Breast epithelium (tissue), 4 donors: ENCODE measurements around the gene PDIA6. TPM values are rescaled to one million over a fixed set of nuclear protein-coding genes. Genes with fewer than 3 reads are reported as not detected.

Experiments used
- DNase-seq, 2 donors: peaks; one replicate each; pipeline ENCODE4 v3.0.0-alpha.2; 2019; ENCODE audit warnings: low spot score in 2 of 2
- H3K27ac ChIP-seq, 2 donors: fragments of 200-600 bp; sonication (generic) in 1 of 2; one replicate each; pipeline ENCODE4 v1.5.1; 2016 to 2019; ENCODE audit warnings: mild to moderate bottlenecking in 1 of 2
- H3K27me3 ChIP-seq, 2 donors: fragments of 200-600 bp; sonication (generic) in 1 of 2; one replicate each; pipeline versions ENCODE4 v1.5.1 to v1.6.0; 2017 to 2019; ENCODE audit warnings: control low read depth in 1 of 2, mild to moderate bottlenecking in 1 of 2
- H3K36me3 ChIP-seq: fragments of 200-600 bp; one replicate; pipeline ENCODE4 v1.5.1; 2019
- H3K4me1 ChIP-seq, 2 donors: fragments of 200-600 bp; sonication (generic); one replicate each; pipeline ENCODE4 v1.5.1; 2016 to 2019; ENCODE audit warnings: control low read depth in 1 of 2
- H3K4me3 ChIP-seq, 3 donors: fragments of 200-600 bp; sonication (generic); 1 replicate in 2 of 3; 2 replicates in 1 of 3; pipeline ENCODE4 v1.5.1; 2016 to 2019; ENCODE audit warnings: mild to moderate bottlenecking in 3 of 3, moderate library complexity in 2 of 3
- H3K9me3 ChIP-seq, 2 donors: fragments of 200-600 bp; sonication (generic) in 1 of 2; one replicate each; pipeline ENCODE4 v1.5.1; 2016 to 2019; ENCODE audit warnings: control low read depth in 1 of 2
- POLR2A ChIP-seq: fragments of 450-650 bp; IDR thresholded peaks from one replicate; pipeline ENCODE4 v1.6.1; 2016; ENCODE audit warnings: antibody characterized with exemption, mild to moderate bottlenecking, moderate library complexity
- POLR2AphosphoS5 ChIP-seq, 3 donors: sonication (generic); formaldehyde crosslinking; IDR thresholded peaks; one replicate each; pipeline ENCODE4 v1.6.1; 2017; ENCODE audit warnings: antibody characterized with exemption in 3 of 3
- intact Hi-C: fragments of 100-400 bp; cut with DNase I; formaldehyde crosslinking; loops from one replicate; pipeline ENCODE4 v1.15.1; 2023; ENCODE audit warnings: low total_unique reads
- total RNA-seq, 3 donors: library from RNA; depleted of rRNA; stranded (reverse); fragments of >200 nt; gene quantifications; one replicate each; pipeline ENCODE4 v1.1.0, GENCODE V29; 2016
- TF ChIP-seq, protein P1 (sequence below), 3 donors: fragments of 450-650 bp; IDR thresholded peaks; one replicate each; pipeline ENCODE4 v1.5.1; 2016 to 2017; ENCODE audit warnings: antibody characterized with exemption in 3 of 3, mild to moderate bottlenecking in 3 of 3, moderate library complexity in 3 of 3

PDIA6 gene
- total RNA-seq, 3 donors from 2014 or later: 84.7 to 118 (median 108) TPM

DNA sequence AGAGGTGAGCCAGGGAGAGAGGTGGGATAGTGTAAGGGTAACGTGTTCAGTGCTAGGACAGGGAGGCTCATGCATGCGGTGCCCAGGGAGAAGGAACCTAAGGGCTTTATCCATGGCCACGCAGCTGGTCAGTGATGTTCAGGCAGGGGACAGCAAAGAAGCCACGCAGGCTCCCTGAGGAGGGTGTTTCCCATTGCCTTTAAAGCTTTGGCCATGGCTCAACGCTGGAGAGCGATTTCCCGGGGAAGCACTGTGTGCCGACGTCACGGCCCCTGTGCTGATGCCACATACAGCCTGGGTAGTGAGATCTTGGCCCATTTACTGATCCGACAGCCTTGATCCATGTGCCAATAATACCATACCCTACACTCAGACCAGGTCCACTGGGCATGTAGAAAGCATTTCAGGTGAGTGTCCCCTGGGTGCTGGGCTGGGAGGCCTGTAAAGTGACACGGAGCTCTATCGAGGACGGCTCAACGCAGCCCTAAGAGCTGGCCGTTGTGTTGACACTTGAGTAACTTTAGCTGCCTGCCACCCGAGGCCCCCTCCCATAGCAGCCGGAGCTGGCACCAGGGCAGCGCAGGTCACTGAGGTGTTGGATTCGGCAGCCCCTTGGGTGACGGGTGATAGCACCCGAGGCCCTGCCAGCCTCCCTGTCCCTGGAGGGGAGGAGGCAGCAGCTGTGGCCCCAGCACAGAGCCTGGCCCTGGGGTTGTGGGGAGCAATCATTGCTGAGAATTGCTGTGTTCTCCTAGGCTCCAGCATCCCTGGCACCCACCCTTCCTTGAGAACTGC lies 41.4 kb downstream of the PDIA6 start:
- intact Hi-C loops: no loop called here

DNA sequence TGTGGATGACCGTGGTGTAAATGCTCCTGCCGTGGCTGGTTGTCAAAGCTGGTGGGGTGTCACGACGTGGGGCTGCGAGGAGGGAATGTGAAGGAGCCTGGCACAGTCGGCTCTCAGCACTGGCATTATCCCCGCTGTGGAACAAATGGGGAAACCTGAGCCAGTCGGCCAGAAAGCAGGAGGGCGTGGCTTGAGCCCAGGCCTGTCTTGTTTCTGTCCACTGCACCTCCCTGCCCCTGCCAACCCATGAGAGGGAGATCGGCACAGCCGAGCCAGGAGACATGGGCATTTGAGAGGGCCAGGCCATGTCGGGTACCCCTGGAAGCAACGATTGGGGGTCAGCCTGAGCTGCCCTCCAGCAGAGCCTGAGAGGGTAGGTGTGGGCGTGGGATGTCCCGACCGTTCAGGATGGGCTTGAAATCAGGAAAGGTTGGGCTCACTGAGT lies 44.5 kb downstream of the PDIA6 start:
- no peak overlapping the region for H3K27ac ChIP-seq
- intact Hi-C loops: no loop called here
- no peak overlapping the region for H3K4me3 ChIP-seq
- no peaks in the 10 kb centered on the region for H3K4me1 ChIP-seq
- no peak for DNase-seq
- no peaks in the 10 kb centered on the region for H3K9me3 ChIP-seq
- no peaks in the 10 kb centered on the region for H3K27me3 ChIP-seq
- TF ChIP-seq POLR2AphosphoS5 (IDR thresholded peaks at IDR 0.05) (no peak), POLR2A (no peak)
- TF ChIP-seq, protein P1, sequence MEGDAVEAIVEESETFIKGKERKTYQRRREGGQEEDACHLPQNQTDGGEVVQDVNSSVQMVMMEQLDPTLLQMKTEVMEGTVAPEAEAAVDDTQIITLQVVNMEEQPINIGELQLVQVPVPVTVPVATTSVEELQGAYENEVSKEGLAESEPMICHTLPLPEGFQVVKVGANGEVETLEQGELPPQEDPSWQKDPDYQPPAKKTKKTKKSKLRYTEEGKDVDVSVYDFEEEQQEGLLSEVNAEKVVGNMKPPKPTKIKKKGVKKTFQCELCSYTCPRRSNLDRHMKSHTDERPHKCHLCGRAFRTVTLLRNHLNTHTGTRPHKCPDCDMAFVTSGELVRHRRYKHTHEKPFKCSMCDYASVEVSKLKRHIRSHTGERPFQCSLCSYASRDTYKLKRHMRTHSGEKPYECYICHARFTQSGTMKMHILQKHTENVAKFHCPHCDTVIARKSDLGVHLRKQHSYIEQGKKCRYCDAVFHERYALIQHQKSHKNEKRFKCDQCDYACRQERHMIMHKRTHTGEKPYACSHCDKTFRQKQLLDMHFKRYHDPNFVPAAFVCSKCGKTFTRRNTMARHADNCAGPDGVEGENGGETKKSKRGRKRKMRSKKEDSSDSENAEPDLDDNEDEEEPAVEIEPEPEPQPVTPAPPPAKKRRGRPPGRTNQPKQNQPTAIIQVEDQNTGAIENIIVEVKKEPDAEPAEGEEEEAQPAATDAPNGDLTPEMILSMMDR (IDR thresholded peaks at IDR 0.05): no peak
- no peaks in the 10 kb centered on the region for H3K36me3 ChIP-seq

More for the DNA sequence above, 41.4 kb downstream of the PDIA6 start:
- no peaks in the 10 kb centered on the region for H3K36me3 ChIP-seq
- no peak for TF ChIP-seq POLR2AphosphoS5 (IDR thresholded peaks at IDR 0.05)
- TF ChIP-seq, protein P1 (IDR thresholded peaks at IDR 0.05): no peak
- TF ChIP-seq POLR2A: no peak
- DNase-seq: no peak
- no peaks in the 10 kb centered on the region for H3K4me1 ChIP-seq
- H3K4me3 ChIP-seq: no peak overlapping the region
- H3K27ac ChIP-seq: no peak overlapping the region
- no peaks in the 10 kb centered on the region for H3K27me3 ChIP-seq
- no peaks in the 10 kb centered on the region for H3K9me3 ChIP-seq

DNA sequence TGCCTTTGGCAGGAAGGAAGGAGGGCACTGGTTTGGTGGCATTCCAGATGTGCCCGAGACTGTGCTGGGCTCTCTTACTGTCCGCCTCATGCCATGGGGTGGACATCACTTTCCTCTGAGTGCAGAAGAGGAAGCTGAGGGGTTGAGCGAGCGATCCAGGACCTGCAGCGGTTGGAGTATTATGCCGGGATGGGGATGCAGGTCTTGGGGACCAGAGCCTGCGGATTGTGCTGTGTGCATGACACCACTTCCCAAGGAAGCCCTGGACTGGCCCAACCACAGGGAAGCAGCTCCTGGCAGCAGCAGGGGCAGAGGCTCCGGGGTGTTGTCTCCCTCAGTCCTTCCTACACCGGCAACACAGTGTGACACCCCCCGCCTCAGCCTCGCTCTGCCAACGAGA lies 46.7 kb downstream of the PDIA6 start:
- H3K4me3 ChIP-seq: no peak overlapping the region
- no peaks in the 10 kb centered on the region for H3K36me3 ChIP-seq
- H3K9me3 ChIP-seq: no peaks in the 10 kb centered on the region
- no peak for DNase-seq
- intact Hi-C loops: no loop called here
- no peak for TF ChIP-seq POLR2A
- TF ChIP-seq, protein P1 (IDR thresholded peaks at IDR 0.05): no peak
- TF ChIP-seq POLR2AphosphoS5 (IDR thresholded peaks at IDR 0.05): no peak
- H3K4me1 ChIP-seq: no peaks in the 10 kb centered on the region
- no peaks in the 10 kb centered on the region for H3K27me3 ChIP-seq
- no peak overlapping the region for H3K27ac ChIP-seq

DNA sequence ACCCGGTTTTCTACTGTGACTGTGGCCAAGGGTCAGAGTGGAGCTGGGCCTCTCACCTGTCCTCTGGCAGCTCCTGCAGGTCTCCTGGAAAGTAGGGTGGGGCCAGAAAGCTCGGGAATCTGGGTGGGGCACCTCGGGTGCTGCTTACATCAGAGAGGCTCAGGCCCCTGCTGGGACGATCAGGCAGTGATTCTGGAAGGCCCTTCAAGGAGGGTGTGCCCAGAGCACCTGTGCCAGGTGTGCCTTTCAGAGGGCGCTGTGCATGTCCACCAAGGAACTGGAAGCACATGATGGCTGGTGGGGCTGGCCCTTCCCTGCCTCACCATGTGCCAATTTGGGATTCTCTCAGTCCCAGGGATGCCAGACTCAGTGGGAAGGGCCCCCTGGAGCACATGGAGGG lies 47.1 kb downstream of the PDIA6 start:
- no peaks in the 10 kb centered on the region for H3K9me3 ChIP-seq
- no peak overlapping the region for H3K4me3 ChIP-seq
- intact Hi-C loops: no loop called here
- no peak overlapping the region for H3K27ac ChIP-seq
- no peak for TF ChIP-seq POLR2A
- TF ChIP-seq POLR2AphosphoS5 (IDR thresholded peaks at IDR 0.05): no peak
- TF ChIP-seq, protein P1 (IDR thresholded peaks at IDR 0.05): no peak
- no peak for DNase-seq
- no peaks in the 10 kb centered on the region for H3K4me1 ChIP-seq
- H3K27me3 ChIP-seq: no peaks in the 10 kb centered on the region
- no peaks in the 10 kb centered on the region for H3K36me3 ChIP-seq

DNA sequence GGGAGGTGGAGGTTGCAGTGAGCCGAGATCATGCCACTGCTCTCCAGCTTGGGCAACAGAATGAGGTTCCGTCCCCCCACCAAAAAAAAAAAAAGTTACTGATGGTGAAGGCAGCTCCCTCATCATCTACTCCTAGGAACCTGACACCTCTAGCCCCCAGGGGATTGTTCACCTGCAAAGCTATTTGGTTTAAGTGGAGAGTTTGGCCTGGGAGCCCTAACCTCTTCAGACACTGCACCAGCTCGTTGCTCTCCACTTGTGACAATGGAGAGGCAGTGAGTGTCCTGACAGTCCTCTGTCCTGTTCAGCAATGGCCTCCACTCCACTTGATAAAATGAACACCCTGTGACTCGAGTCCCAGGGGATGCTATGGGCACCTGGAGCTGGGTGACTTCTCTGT lies 47.7 kb downstream of the PDIA6 start:
- H3K27ac ChIP-seq: no peak overlapping the region
- no peaks in the 10 kb centered on the region for H3K36me3 ChIP-seq
- H3K27me3 ChIP-seq: no peaks in the 10 kb centered on the region
- intact Hi-C loops: no loop called here
- H3K4me1 ChIP-seq: no peaks in the 10 kb centered on the region
- TF ChIP-seq POLR2AphosphoS5 (IDR thresholded peaks at IDR 0.05) (no peak), POLR2A (no peak)
- TF ChIP-seq, protein P1 (IDR thresholded peaks at IDR 0.05): no peak
- DNase-seq: no peak
- H3K4me3 ChIP-seq: no peak overlapping the region
- no peaks in the 10 kb centered on the region for H3K9me3 ChIP-seq
